ENCODE measurements around the gene CEACAM16.

DNA sequence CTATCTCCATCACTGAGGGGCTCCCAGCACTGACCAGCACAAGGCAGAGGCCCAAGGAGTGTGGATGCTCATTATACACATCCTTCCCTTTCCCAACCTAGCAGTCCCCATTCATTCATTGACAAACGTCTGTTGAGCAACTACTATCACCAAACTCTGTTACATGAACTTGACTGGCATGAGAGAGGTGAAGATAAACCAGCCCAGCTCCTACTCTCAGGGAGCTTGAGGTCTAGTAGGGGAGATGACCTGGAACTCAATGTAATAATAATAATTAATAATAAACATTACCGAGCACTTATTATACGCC, 8.9 kb upstream of the CEACAM16 start:
- TF ChIP-seq, protein P1, sequence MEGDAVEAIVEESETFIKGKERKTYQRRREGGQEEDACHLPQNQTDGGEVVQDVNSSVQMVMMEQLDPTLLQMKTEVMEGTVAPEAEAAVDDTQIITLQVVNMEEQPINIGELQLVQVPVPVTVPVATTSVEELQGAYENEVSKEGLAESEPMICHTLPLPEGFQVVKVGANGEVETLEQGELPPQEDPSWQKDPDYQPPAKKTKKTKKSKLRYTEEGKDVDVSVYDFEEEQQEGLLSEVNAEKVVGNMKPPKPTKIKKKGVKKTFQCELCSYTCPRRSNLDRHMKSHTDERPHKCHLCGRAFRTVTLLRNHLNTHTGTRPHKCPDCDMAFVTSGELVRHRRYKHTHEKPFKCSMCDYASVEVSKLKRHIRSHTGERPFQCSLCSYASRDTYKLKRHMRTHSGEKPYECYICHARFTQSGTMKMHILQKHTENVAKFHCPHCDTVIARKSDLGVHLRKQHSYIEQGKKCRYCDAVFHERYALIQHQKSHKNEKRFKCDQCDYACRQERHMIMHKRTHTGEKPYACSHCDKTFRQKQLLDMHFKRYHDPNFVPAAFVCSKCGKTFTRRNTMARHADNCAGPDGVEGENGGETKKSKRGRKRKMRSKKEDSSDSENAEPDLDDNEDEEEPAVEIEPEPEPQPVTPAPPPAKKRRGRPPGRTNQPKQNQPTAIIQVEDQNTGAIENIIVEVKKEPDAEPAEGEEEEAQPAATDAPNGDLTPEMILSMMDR (conservative IDR thresholded peaks at IDR 0.05; ENCODE audit: low read depth, low read length) = no peak
- TF ChIP-seq EZH2 (IDR thresholded peaks at IDR 0.05; ENCODE audit: low read length, unreplicated experiment) = no peak
- TF ChIP-seq EZH2phosphoT487 (IDR thresholded peaks at IDR 0.05; ENCODE audit: borderline replicate concordance, low read length) = no peak

Measured in PC-3 (cell line).